Measurements from ENCODE around the gene TFAP2C.

DNA sequence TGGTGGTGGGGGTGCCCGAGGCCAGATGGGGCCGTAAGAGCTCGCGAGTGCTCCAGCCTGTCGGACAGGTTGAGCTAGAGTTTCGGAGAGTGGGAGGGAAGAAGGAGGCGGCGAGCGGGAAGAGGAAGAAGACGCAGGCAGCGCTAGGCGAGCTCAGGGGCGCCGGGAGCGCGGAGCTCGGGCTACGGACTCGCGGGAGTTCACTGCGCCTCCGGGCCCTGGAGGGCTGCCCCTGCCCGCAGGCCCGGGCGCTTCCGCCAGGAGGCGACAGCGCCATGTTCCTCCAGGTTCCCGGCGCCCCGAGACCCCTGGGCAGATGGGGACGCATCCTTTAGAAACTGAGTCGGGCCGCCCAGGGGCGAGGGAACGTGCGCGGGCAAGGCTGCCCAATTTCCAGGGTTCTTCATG, 984 bp downstream of the TFAP2C start:
- TF ChIP-seq BRCA1 (IDR thresholded peaks at IDR 0.05; ENCODE audit: low read depth, low read length) (no peak), RELA (IDR thresholded peaks at IDR 0.05; ENCODE audit: borderline replicate concordance, partially characterized antibody) (no peak), MYC (IDR thresholded peaks at IDR 0.05; ENCODE audit: insufficient read depth, insufficient read length, insufficient replicate concordance, low read length, severe bottlenecking) (no peak), SPI1 (IDR thresholded peaks at IDR 0.05; ENCODE audit: borderline replicate concordance, insufficient read depth, low read depth, low read length) (no peak), SIX5 (IDR thresholded peaks at IDR 0.05; ENCODE audit: low read depth, low read length, severe bottlenecking) (no peak), RAD21 (IDR thresholded peaks at IDR 0.05; ENCODE audit: insufficient read depth, low read depth, low read length) (no peak), SMC3 (IDR thresholded peaks at IDR 0.05; ENCODE audit: borderline replicate concordance, low read length) (no peak), POLR2A (IDR thresholded peaks at IDR 0.05; ENCODE audit: low read depth, low read length) (no peak), NRF1 (conservative IDR thresholded peaks at IDR 0.05; ENCODE audit: low read depth, low read length) (no peak), GABPA (IDR thresholded peaks at IDR 0.05; ENCODE audit: low read depth) (no peak), ESRRA (IDR thresholded peaks at IDR 0.05; ENCODE audit: low read length) (no peak)

All from GM12878 (cell line).